HepG2 (cell line): ENCODE results near the gene WDR27. TPM values are rescaled to one million over a fixed set of nuclear protein-coding genes. Genes with fewer than 3 reads are reported as not detected.
A peak's percentile ranks its signal among the peaks of the same experiment; 100 is the strongest.

ENCODE experiments used
- BCL6 ChIP-seq: IDR thresholded peaks from 2 replicates; pipeline ENCODE4 v1.6.1; 2016; ENCODE audit warnings: missing genetic modification reagents, missing compliant biosample characterization
- CREB1 ChIP-seq, 2 experiments: fragments of 450-650 bp in 1 of 2; IDR thresholded peaks; 2 replicates each; pipeline ENCODE4 v1.6.1; 2016 to 2017; ENCODE audit warnings: control low read depth in 1 of 2, mild to moderate bottlenecking in 1 of 2, missing compliant biosample characterization in 1 of 2, missing genetic modification characterization in 1 of 2
- IRF2 ChIP-seq: IDR thresholded peaks from 2 replicates; pipeline ENCODE4 v1.6.1; 2018; ENCODE audit warnings: missing genetic modification reagents, missing compliant biosample characterization
- MXI1 ChIP-seq: IDR thresholded peaks from 3 replicates; pipeline ENCODE4 v1.6.1; 2012; ENCODE audit warnings: low read depth, low read length, inconsistent platforms, borderline replicate concordance
- NONO ChIP-seq, 2 experiments: fragments of 450-650 bp in 1 of 2; sonication (generic) in 1 of 2; formaldehyde crosslinking in 1 of 2; IDR thresholded peaks in 1 of 2; conservative IDR thresholded peaks in 1 of 2; 2 replicates each; pipeline versions ENCODE4 v1.6.1 to v1.8.0; 2017 to 2022; ENCODE audit warnings: mild to moderate bottlenecking in 1 of 2, missing genetic modification reagents in 1 of 2, moderate library complexity in 1 of 2
- SAFB2 ChIP-seq: sonication (generic); formaldehyde crosslinking; IDR thresholded peaks from 2 replicates; pipeline ENCODE4 v1.5.1; 2020; ENCODE audit warnings: missing genetic modification reagents, low read depth, mild to moderate bottlenecking, borderline replicate concordance
- ZBTB1 ChIP-seq: sonication (generic); formaldehyde crosslinking; IDR thresholded peaks from 2 replicates; pipeline ENCODE4 v1.4.0; 2020; ENCODE audit warnings: missing genetic modification reagents, borderline replicate concordance
- ZKSCAN5 ChIP-seq: sonication (generic); formaldehyde crosslinking; IDR thresholded peaks from 2 replicates; pipeline ENCODE4 v1.5.1; 2020; ENCODE audit warnings: mild to moderate bottlenecking, missing genetic modification reagents
- ZNF232 ChIP-seq: sonication (generic); formaldehyde crosslinking; IDR thresholded peaks from 2 replicates; pipeline ENCODE4 v1.4.0; 2020; ENCODE audit warnings: missing genetic modification reagents, borderline replicate concordance
- ZNF670 ChIP-seq: sonication (generic); formaldehyde crosslinking; IDR thresholded peaks from 2 replicates; pipeline ENCODE4 v1.8.0; 2022; ENCODE audit warnings: mild to moderate bottlenecking, missing genetic modification reagents, borderline replicate concordance
- polyA plus RNA-seq, 8 experiments: library from polyadenylated mRNA; depleted of rRNA in 3 of 8; stranded (reverse) in 7 of 8; unstranded in 1 of 8; fragments of >200 nt; fragmentation: Illumina TruSeq in 4 of 8; extraction: Trizol in 4 of 8; gene quantifications; 2 replicates each; pipeline versions ENCODE4 v1.2.1 to v1.2.3, GENCODE V29; 2011 to 2016; ENCODE audit warnings: low read depth in 4 of 8, missing spikeins in 1 of 8, mixed read lengths in 1 of 8; ENCODE audit not compliant: insufficient read depth in 1 of 8
- total RNA-seq, 5 experiments: library from RNA; depleted of rRNA; stranded (reverse); fragments of >200 nt; fragmentation: Illumina TruSeq; extraction: Trizol; gene quantifications; 2 replicates each; pipeline ENCODE4 v1.2.3, GENCODE V29; 2016; ENCODE audit warnings: low read depth in 1 of 5
- TF ChIP-seq, protein P1 (sequence below): sonication (generic); formaldehyde crosslinking; IDR thresholded peaks from 2 replicates; pipeline ENCODE4 v1.4.0; 2020; ENCODE audit warnings: missing genetic modification reagents
- TF ChIP-seq, protein P2 (sequence below): sonication (generic); formaldehyde crosslinking; IDR thresholded peaks from 2 replicates; pipeline ENCODE4 v1.5.0; 2020; ENCODE audit warnings: missing genetic modification reagents
- TF ChIP-seq, protein P3 (sequence below): sonication (generic); formaldehyde crosslinking; IDR thresholded peaks from 2 replicates; pipeline ENCODE4 v1.8.0; 2022; ENCODE audit warnings: missing genetic modification reagents, mild to moderate bottlenecking, moderate library complexity, borderline replicate concordance
- TF ChIP-seq, protein P4 (sequence below): IDR thresholded peaks from 2 replicates; pipeline ENCODE4 v1.6.1; 2012; ENCODE audit warnings: low read depth, low read length, improper control_type of control experiment
- TF ChIP-seq, protein P5 (sequence below): sonication (generic); formaldehyde crosslinking; conservative IDR thresholded peaks from 2 replicates; pipeline ENCODE4 v1.4.0; 2020; ENCODE audit warnings: mild to moderate bottlenecking, missing genetic modification reagents, moderate library complexity

WDR27 gene
- total and polyA plus RNA-seq, 2 of the 13 experiments (the other 11 are each of a cell fraction or from before 2014, with no cell fraction given): 34.1 to 80.3 TPM

DNA sequence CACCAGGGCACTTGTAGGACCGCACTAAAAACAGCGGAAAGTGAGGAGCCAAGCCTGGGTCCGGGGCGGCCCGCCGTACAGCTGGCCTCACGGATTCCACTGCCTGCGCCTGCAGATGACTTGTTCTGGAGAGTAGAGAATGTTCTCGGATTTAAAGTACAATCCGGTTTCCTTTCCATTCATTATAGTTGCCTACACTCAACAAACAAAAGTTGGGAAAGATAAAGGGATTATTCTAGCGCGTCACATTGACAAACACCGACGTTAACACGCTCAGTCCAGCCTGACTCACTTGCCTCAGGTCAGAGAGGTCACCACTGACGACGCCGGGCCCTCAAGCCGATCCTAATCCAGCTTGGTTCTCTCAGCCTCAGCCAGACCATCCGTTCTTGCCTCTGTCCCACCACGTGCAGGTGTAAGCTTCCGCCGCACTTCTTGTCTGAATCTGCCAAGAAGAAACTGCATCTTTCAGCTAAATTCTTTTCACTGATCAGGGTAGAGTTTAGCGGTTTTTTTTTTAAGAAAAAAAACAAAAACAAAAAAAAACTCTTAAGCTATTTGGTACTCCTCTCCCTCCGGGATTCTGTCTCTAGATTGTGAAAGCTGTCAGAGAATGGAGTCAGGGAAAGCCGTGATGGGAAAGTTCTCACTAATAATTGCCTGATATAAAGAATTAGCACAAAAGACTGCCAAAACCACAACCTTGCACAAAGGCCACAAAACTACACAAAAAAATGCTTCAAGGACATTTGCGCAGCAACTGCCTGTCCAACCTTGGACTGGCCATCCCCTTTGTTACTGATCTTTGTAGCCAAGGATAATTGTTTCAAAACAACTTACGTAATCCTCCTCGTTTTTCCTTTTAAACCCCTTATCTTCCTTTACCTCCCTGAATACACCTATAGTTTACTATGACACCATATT, 23.6 kb upstream of the WDR27 start (continued):
- TF ChIP-seq, protein P1, sequence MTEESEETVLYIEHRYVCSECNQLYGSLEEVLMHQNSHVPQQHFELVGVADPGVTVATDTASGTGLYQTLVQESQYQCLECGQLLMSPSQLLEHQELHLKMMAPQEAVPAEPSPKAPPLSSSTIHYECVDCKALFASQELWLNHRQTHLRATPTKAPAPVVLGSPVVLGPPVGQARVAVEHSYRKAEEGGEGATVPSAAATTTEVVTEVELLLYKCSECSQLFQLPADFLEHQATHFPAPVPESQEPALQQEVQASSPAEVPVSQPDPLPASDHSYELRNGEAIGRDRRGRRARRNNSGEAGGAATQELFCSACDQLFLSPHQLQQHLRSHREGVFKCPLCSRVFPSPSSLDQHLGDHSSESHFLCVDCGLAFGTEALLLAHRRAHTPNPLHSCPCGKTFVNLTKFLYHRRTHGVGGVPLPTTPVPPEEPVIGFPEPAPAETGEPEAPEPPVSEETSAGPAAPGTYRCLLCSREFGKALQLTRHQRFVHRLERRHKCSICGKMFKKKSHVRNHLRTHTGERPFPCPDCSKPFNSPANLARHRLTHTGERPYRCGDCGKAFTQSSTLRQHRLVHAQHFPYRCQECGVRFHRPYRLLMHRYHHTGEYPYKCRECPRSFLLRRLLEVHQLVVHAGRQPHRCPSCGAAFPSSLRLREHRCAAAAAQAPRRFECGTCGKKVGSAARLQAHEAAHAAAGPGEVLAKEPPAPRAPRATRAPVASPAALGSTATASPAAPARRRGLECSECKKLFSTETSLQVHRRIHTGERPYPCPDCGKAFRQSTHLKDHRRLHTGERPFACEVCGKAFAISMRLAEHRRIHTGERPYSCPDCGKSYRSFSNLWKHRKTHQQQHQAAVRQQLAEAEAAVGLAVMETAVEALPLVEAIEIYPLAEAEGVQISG (CRISPR knock-in tag): peak; percentile 53; the same call in 1 of the 2 replicates
- TF ChIP-seq, protein P2, sequence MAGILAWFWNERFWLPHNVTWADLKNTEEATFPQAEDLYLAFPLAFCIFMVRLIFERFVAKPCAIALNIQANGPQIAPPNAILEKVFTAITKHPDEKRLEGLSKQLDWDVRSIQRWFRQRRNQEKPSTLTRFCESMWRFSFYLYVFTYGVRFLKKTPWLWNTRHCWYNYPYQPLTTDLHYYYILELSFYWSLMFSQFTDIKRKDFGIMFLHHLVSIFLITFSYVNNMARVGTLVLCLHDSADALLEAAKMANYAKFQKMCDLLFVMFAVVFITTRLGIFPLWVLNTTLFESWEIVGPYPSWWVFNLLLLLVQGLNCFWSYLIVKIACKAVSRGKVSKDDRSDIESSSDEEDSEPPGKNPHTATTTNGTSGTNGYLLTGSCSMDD (CRISPR knock-in tag): no peak
- TF ChIP-seq MXI1 (peak; percentile 69; the same call in 1 of the 3 replicates), IRF2 (CRISPR knock-in tag) (peak; percentile 70; the same call in 1 of the 2 replicates), CREB1 (IDR thresholded peaks at IDR 0.05) (peak; percentile 91), CREB1 (CRISPR knock-in tag; IDR thresholded peaks at IDR 0.05) (peak; percentile 76), ZNF670 (CRISPR knock-in tag) (no peak; the same call in 1 of the 2 replicates), BCL6 (peak; percentile 70), ZKSCAN5 (CRISPR knock-in tag) (no peak), ZBTB1 (CRISPR knock-in tag) (no peak), SAFB2 (peak; percentile 9; the same call in 1 of the 2 replicates), ZNF232 (CRISPR knock-in tag) (no peak), NONO (IDR thresholded peaks at IDR 0.05) (no peak), NONO (CRISPR knock-in tag; conservative IDR thresholded peaks at IDR 0.05) (peak; percentile 38)
- TF ChIP-seq, protein P3, sequence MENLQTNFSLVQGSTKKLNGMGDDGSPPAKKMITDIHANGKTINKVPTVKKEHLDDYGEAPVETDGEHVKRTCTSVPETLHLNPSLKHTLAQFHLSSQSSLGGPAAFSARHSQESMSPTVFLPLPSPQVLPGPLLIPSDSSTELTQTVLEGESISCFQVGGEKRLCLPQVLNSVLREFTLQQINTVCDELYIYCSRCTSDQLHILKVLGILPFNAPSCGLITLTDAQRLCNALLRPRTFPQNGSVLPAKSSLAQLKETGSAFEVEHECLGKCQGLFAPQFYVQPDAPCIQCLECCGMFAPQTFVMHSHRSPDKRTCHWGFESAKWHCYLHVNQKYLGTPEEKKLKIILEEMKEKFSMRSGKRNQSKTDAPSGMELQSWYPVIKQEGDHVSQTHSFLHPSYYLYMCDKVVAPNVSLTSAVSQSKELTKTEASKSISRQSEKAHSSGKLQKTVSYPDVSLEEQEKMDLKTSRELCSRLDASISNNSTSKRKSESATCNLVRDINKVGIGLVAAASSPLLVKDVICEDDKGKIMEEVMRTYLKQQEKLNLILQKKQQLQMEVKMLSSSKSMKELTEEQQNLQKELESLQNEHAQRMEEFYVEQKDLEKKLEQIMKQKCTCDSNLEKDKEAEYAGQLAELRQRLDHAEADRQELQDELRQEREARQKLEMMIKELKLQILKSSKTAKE (CRISPR knock-in tag): 0 out of 2 replicates have a peak, but pooled peaks have one; percentile 50
- TF ChIP-seq, protein P4, sequence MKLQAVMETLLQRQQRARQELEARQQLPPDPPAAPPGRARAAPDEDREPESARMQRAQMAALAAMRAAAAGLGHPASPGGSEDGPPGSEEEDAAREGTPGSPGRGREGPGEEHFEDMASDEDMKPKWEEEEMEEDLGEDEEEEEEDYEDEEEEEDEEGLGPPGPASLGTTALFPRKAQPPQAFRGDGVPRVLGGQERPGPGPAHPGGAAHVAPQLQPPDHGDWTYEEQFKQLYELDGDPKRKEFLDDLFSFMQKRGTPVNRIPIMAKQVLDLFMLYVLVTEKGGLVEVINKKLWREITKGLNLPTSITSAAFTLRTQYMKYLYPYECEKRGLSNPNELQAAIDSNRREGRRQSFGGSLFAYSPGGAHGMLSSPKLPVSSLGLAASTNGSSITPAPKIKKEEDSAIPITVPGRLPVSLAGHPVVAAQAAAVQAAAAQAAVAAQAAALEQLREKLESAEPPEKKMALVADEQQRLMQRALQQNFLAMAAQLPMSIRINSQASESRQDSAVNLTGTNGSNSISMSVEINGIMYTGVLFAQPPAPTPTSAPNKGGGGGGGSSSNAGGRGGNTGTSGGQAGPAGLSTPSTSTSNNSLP: peak; percentile 93
- TF ChIP-seq, protein P5, sequence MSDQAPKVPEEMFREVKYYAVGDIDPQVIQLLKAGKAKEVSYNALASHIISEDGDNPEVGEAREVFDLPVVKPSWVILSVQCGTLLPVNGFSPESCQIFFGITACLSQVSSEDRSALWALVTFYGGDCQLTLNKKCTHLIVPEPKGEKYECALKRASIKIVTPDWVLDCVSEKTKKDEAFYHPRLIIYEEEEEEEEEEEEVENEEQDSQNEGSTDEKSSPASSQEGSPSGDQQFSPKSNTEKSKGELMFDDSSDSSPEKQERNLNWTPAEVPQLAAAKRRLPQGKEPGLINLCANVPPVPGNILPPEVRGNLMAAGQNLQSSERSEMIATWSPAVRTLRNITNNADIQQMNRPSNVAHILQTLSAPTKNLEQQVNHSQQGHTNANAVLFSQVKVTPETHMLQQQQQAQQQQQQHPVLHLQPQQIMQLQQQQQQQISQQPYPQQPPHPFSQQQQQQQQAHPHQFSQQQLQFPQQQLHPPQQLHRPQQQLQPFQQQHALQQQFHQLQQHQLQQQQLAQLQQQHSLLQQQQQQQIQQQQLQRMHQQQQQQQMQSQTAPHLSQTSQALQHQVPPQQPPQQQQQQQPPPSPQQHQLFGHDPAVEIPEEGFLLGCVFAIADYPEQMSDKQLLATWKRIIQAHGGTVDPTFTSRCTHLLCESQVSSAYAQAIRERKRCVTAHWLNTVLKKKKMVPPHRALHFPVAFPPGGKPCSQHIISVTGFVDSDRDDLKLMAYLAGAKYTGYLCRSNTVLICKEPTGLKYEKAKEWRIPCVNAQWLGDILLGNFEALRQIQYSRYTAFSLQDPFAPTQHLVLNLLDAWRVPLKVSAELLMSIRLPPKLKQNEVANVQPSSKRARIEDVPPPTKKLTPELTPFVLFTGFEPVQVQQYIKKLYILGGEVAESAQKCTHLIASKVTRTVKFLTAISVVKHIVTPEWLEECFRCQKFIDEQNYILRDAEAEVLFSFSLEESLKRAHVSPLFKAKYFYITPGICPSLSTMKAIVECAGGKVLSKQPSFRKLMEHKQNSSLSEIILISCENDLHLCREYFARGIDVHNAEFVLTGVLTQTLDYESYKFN (CRISPR knock-in tag): peak; percentile 92
